Stimulated activated CD4-positive, alpha-beta T cell treated with anti-CD3 and anti-CD28 coated beads, Interleukin-1b, Interleukin-23, amount 100 ng/mL, for 1 hour (primary cell): Measurements from ENCODE around the gene INKA1.

Experiments used
- DNase-seq, 2 donors: peaks; one replicate each; pipeline ENCODE4 v3.0.0-alpha.2; 2020; ENCODE audit warnings: low read depth in 2 of 2

The INKA1 gene

GRCh38 chr3:49786357-49787181, 16.5 kb upstream of the INKA1 start, which contains the start of gene IP6K1:
Gene IP6K1, minus strand, starts transcription at chr3:49786542. Its CDS starts 38,502 bp downstream, at chr3:49748040.
- peak; percentile 98 for DNase-seq

GRCh38 chr3:49787182-49787464, 15.9 kb upstream of the INKA1 start:
- no peak for DNase-seq

- no peak for DNase-seq
Observed at GRCh38 chr3:49787536-49787935, 15.5 kb upstream of the INKA1 start.

- no peak for DNase-seq
Observed at GRCh38 chr3:49788056-49788455, 15.0 kb upstream of the INKA1 start.

- DNase-seq, result no peak
Observed at GRCh38 chr3:49790626-49791411, 12.2 kb upstream of the INKA1 start.

GRCh38 chr3:49791571-49791970, 11.5 kb upstream of the INKA1 start:
- no peak for DNase-seq

- no peak for DNase-seq
Observed at GRCh38 chr3:49792371-49793150, 10.5 kb upstream of the INKA1 start.

- no peak for DNase-seq
Observed at GRCh38 chr3:49793486-49794085, 9.5 kb upstream of the INKA1 start.

- no peak for DNase-seq
Observed at GRCh38 chr3:49794431-49794830, 8.6 kb upstream of the INKA1 start.

- no peak for DNase-seq
Observed at GRCh38 chr3:49794926-49795905, 7.8 kb upstream of the INKA1 start.

- DNase-seq, result no peak
Observed at GRCh38 chr3:49799105-49799504, 4.0 kb upstream of the INKA1 start.

- no peak for DNase-seq
Observed at GRCh38 chr3:49799761-49800160, 3.3 kb upstream of the INKA1 start, which contains the start of gene CDHR4. Gene CDHR4, minus strand, starts transcription at chr3:49799873. Its CDS starts 61 bp downstream, at chr3:49799812.

- no peak for DNase-seq
Observed at GRCh38 chr3:49801160-49801559, 1.9 kb upstream of the INKA1 start.

- DNase-seq, result peak in 1 of 2 donors; percentile 27
Observed at GRCh38 chr3:49803465-49804140, 542 bp downstream of the INKA1 start.

- no peak for DNase-seq
Observed at GRCh38 chr3:49804141-49805041, 1.3 kb downstream of the INKA1 start.

- DNase-seq, result no peak
Observed at GRCh38 chr3:49805367-49805782, 2.3 kb downstream of the INKA1 start.

GRCh38 chr3:49805897-49806701, 3.0 kb downstream of the INKA1 start:
- no peak for DNase-seq

- DNase-seq, result no peak
Observed at GRCh38 chr3:49806850-49807249, 3.8 kb downstream of the INKA1 start.
